ENCODE data around the gene ADAMTS13.
A peak's percentile ranks its signal among the peaks of the same experiment; 100 is the strongest.

Gene ADAMTS13

GRCh38 chr9:133490201-133490681 is 68.1 kb downstream of the ADAMTS13 start:
- H3K4me3 Mint-ChIP-seq, result no peak overlapping the region

DNA sequence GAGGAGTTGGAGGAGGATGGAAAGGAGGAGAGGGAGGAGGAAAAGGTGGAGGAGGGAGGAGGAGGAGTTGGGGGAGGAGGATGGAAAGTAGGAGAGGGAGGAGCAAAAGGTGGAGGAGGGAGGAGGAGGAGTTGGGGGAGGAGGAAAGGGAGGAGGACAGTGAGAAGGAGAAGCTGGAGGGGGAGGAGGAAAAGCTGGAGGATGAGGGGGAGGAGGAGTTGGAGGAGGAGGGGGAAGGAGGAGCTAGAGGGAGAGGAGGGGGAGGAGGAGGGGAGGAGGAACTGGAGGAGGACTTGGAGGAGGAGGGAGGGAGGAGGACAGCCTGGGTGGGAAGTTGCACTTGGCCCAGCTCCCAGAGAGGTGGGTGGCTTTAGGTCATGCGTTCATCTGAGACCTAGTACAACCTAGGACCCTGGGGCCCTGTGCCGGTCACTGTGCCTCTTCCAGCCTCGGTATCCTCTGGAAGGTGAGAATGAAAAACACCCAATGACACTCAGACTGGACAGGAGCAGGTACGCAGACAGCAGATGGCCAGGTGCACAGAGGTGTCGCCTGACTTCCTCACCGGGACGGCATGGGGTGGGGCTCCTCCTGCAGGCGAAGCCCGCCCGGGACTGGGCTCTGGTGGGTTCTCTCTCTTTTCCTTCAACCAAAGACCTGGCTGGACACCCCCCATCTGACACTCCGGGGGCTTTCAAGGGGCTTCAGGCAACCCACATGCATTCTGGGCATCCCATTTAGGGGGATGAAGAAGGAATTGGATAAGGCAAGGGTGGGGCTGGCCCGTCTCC is 68.9 kb downstream of the ADAMTS13 start:
- Mint-ChIP-seq H3K27me3 (ENCODE audit: low read depth) (peaks cover 7% of the 10 kb centered on the region), H3K4me3 (no peak overlapping the region), H3K4me1 (peaks cover 33% of the 10 kb centered on the region), H3K9me3 (no peaks in the 10 kb centered on the region), H3K36me3 (ENCODE audit: low read depth) (no peaks in the 10 kb centered on the region), H3K27ac (no peak overlapping the region)
- TF ChIP-seq, protein P1, sequence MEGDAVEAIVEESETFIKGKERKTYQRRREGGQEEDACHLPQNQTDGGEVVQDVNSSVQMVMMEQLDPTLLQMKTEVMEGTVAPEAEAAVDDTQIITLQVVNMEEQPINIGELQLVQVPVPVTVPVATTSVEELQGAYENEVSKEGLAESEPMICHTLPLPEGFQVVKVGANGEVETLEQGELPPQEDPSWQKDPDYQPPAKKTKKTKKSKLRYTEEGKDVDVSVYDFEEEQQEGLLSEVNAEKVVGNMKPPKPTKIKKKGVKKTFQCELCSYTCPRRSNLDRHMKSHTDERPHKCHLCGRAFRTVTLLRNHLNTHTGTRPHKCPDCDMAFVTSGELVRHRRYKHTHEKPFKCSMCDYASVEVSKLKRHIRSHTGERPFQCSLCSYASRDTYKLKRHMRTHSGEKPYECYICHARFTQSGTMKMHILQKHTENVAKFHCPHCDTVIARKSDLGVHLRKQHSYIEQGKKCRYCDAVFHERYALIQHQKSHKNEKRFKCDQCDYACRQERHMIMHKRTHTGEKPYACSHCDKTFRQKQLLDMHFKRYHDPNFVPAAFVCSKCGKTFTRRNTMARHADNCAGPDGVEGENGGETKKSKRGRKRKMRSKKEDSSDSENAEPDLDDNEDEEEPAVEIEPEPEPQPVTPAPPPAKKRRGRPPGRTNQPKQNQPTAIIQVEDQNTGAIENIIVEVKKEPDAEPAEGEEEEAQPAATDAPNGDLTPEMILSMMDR (IDR thresholded peaks at IDR 0.05; ENCODE audit: unreplicated experiment in 3 of 3), result no peak

More at GRCh38 chr9:133490201-133490681, 68.1 kb downstream of the ADAMTS13 start:
- Mint-ChIP-seq H3K36me3 (ENCODE audit: low read depth) (no peaks in the 10 kb centered on the region), H3K4me1 (peaks cover 34% of the 10 kb centered on the region), H3K27ac (peak overlapping the region in 1 of 3 experiments; percentile 58), H3K9me3 (no peaks in the 10 kb centered on the region), H3K27me3 (ENCODE audit: low read depth) (peaks cover 7% of the 10 kb centered on the region)
- TF ChIP-seq, protein P1 (IDR thresholded peaks at IDR 0.05; ENCODE audit: unreplicated experiment in 3 of 3), result no peak

DNA sequence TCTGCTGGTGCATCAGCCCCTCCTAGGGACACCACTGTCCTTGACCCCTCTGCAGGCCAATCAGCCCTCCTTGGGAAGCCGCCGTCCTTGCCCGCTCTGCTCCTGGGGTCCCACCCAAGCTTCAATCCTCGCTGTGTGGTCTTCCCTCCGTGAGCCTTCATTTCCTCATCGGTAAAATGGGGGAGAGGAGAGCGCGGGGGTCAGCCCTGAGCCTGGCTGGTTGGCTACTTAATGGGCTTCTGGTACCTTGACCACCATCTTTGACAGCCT is 69.4 kb downstream of the ADAMTS13 start:
- Mint-ChIP-seq H3K27ac (no peak overlapping the region), H3K4me3 (no peak overlapping the region), H3K4me1 (peaks cover 31% of the 10 kb centered on the region), H3K9me3 (no peaks in the 10 kb centered on the region), H3K27me3 (ENCODE audit: low read depth) (peaks cover 7% of the 10 kb centered on the region), H3K36me3 (ENCODE audit: low read depth) (no peaks in the 10 kb centered on the region)
- TF ChIP-seq, protein P1 (IDR thresholded peaks at IDR 0.05; ENCODE audit: unreplicated experiment in 3 of 3), result no peak

GRCh38 chr9:133492061-133493021 is 70.2 kb downstream of the ADAMTS13 start:
- TF ChIP-seq, protein P1 (IDR thresholded peaks at IDR 0.05; ENCODE audit: unreplicated experiment in 3 of 3), result no peak
- H3K4me1 Mint-ChIP-seq, result peaks cover 31% of the 10 kb centered on the region
- H3K9me3 Mint-ChIP-seq, result no peaks in the 10 kb centered on the region
- H3K4me3 Mint-ChIP-seq, result peak overlapping the region in 2 of 3 experiments; percentile 12 to 19
- peaks cover 10% of the 10 kb centered on the region for H3K27me3 Mint-ChIP-seq (ENCODE audit: low read depth)
- no peaks in the 10 kb centered on the region for H3K36me3 Mint-ChIP-seq (ENCODE audit: low read depth)
- peak overlapping the region; percentile 42 to 90 (median 89) for H3K27ac Mint-ChIP-seq

DNA sequence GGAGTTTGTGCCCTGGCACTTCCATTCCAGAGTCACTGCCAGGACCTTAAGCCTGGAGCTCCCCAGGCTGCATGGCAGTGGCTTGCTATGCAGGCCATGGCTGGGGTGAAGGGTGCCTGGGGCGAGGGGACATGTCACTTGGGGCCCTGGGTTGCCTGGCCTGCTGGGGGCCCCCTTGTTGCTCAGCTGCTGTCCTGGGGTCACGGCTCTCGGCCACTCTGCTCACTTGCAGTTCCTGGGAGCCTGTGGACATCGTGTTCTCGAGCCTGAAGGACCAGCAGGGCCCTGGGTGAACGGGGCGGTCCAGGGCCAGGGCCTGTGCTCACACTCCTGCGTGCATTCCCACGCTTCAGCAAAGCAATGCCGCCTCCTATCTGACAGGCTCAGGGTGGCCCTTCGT is 71.3 kb downstream of the ADAMTS13 start:
- H3K9me3 Mint-ChIP-seq, result no peaks in the 10 kb centered on the region
- H3K4me1 Mint-ChIP-seq, result peaks cover 37% of the 10 kb centered on the region
- peak overlapping the region in 2 of 3 experiments; percentile 89 to 90 for H3K27ac Mint-ChIP-seq
- TF ChIP-seq, protein P1 (IDR thresholded peaks at IDR 0.05; ENCODE audit: unreplicated experiment in 3 of 3), result no peak
- H3K36me3 Mint-ChIP-seq (ENCODE audit: low read depth), result no peaks in the 10 kb centered on the region
- no peak overlapping the region for H3K4me3 Mint-ChIP-seq
- peaks cover 18% of the 10 kb centered on the region for H3K27me3 Mint-ChIP-seq (ENCODE audit: low read depth)

Measured in nephron (organoid).